GM12873 (cell line): ENCODE results near the gene HNRNPH1.

ENCODE experiments used
- TF ChIP-seq, protein P1 (sequence below): IDR thresholded peaks from 2 replicates; pipeline ENCODE4 v1.5.1; 2012; ENCODE audit warnings: low read depth, mild to moderate bottlenecking, moderate library complexity, low read length, control low read depth; ENCODE audit not compliant: insufficient read depth; ENCODE audit errors: missing control alignments

The HNRNPH1 gene

DNA sequence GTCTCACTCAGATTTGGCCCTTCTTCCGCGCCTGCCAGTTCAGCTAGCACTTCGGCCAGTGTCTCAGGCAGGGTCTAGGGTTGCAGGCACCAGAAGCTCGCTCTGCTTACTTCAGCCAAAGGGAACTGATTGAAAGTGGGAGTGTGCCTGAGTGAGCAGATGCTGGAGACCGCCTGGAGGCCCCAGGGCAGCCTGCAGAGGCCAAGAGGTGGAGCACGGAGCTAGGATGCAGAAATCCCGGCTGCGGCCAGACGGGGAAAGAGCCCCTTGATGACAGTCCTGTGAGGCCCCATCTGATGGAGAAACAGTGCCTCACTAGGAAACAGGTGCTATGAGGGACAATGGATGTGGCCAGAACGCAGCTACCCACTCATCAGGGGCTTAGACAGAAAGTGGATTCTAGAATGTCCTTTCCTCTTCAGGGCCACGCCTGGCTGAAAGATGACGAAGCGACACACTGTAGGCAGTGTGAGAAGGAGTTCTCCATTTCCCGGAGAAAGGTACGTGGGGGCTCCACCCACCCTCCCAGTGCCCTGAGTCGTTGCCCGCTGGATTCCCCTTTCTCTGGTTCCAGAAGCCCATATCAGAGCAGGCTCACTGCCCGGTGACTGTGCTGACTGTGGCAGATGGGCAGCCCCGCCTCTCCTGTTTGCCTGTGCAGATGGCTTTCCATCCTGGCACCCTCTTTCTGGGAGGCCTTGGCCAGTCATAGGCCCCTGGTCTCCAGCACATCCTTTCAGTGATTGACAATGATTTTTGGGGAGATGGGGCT is 16.1 kb downstream of the HNRNPH1 start:
- TF ChIP-seq, protein P1, sequence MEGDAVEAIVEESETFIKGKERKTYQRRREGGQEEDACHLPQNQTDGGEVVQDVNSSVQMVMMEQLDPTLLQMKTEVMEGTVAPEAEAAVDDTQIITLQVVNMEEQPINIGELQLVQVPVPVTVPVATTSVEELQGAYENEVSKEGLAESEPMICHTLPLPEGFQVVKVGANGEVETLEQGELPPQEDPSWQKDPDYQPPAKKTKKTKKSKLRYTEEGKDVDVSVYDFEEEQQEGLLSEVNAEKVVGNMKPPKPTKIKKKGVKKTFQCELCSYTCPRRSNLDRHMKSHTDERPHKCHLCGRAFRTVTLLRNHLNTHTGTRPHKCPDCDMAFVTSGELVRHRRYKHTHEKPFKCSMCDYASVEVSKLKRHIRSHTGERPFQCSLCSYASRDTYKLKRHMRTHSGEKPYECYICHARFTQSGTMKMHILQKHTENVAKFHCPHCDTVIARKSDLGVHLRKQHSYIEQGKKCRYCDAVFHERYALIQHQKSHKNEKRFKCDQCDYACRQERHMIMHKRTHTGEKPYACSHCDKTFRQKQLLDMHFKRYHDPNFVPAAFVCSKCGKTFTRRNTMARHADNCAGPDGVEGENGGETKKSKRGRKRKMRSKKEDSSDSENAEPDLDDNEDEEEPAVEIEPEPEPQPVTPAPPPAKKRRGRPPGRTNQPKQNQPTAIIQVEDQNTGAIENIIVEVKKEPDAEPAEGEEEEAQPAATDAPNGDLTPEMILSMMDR = no peak

DNA sequence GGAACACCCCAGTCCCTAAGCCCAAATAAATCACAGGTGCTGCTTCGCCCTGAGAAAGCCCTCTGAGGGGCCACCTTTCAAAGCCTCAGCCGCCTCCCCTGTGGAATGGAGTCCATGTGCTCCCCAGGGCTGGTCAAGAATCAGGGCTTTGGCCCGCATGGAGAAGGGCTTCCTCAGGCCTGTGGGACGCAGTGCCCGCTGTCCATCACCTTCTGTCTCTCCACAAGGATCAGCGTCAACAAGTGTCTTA is 16.6 kb downstream of the HNRNPH1 start:
- TF ChIP-seq, protein P1 = no peak

DNA sequence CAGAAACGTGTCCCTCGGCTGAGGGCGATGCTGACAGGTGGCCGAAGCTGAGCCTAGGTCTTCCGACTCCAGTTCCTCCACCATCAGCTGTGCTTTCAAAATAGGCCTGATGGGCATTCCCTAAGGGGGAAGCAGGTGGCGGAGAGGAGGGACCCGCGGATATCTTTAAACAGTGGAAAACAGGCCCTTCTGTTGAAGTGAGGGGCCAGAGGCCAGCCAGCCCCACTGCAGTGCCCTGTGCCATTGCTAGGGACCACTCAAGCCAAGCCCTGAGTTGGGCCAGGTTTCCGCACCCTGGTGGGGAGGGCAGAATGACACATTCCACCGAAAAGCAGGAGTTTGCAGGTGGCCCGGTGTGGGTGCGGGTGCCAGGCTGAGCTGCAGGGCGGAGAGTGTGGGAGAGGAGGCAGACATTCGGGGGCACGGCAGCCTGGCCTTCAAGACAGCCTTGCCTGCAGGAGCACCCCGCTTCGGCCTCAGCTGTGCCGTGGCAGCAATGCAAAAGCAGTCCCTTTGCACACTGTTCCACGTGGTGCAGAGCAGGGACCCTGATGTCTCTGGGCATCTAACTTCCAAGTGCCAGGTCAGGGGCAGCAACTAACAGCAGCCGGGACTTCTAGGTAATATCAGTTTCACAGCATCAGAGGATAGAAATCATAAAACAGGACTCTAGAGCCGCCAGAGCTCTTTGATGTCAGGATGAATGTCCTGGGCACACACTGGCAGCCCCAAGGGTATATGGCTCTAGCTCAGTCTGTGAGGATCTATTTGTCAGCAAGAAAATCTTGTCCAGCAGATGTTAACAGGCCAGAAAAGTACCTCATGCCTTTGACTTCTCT is 17.2 kb downstream of the HNRNPH1 start:
- TF ChIP-seq, protein P1 = no peak

GRCh38 chr5:179605026-179605833 is 18.2 kb downstream of the HNRNPH1 start:
- TF ChIP-seq, protein P1 = no peak

- TF ChIP-seq, protein P1 = no peak
Measured at GRCh38 chr5:179603308-179603707, 20.2 kb downstream of the HNRNPH1 start.

DNA sequence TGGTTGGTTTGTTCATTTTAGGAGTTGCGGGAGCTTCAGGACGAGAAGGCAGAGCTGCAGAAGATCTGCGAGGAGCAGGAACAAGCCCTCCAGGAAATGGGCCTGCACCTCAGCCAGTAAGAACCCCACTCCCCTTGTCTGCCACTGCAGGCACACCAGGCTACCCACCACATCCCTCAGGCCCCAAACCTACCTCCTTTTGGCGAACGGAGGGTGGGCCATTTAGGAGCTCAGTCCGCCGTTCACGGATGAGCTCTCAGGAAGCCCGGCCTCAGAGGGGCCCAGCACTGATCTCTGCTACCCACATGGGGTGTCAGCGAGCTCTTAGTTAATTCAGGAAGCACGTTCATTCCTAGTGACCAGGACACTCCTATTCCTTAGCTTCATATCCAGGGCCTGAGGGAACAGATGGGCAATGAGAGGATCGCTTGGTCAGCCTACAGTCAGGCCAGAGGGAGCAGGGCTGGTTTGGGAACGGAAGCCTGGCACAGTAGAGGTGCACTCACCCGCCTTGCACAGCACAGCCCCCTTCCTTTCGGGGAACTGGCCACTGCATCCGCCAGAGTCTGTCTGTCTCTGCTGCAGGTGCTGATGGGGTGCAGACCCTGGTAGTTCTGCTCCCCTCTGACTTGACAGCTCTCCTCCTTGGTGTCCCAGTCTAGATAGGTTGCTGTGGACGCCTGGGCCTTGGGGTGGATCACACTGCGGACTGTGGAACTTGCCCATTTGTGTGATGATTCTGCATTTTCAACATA is 21.4 kb downstream of the HNRNPH1 start:
- TF ChIP-seq, protein P1 = no peak

GRCh38 chr5:179599973-179600372 is 23.5 kb downstream of the HNRNPH1 start:
- TF ChIP-seq, protein P1 = no peak
